Heart right ventricle (tissue), 16 donors: ENCODE results near the gene FBXO45. TPM values are rescaled to one million over a fixed set of nuclear protein-coding genes. Genes with fewer than 3 reads are reported as not detected.
"Not testable (repeated sequence)": the region's sequence is repeated elsewhere in the genome, so short reads cannot be mapped to it uniquely, and the experiment has no call there.

Experiments
- ATAC-seq, 8 donors: fragments of 200-7000 bp; cut with Tn5 transposase; one replicate each; pipeline ENCODE4 v1.9.1; 2020; ENCODE audit warnings: mild to moderate bottlenecking in 8 of 8, moderate library complexity in 8 of 8, moderate number of reproducible peaks in 1 of 8
- DNase-seq, 2 donors: peaks; one replicate each; pipeline ENCODE4 v3.0.0-alpha.2; 2020
- H3K27ac ChIP-seq, 10 donors: fragments of 200-600 bp; sonication (generic) in 2 of 10; one replicate each; pipeline versions ENCODE4 v1.5.0 to v1.8.0; 2020 to 2022; ENCODE audit warnings: mild to moderate bottlenecking in 3 of 10
- H3K27me3 ChIP-seq, 7 donors: fragments of 200-600 bp; one replicate each; pipeline ENCODE4 v1.8.0; 2021 to 2022; ENCODE audit warnings: mild to moderate bottlenecking in 2 of 7
- H3K36me3 ChIP-seq, 9 donors: fragments of 200-600 bp; sonication (generic) in 1 of 9; one replicate each; pipeline versions ENCODE4 v1.5.0 to v1.8.0; 2020 to 2022; ENCODE audit warnings: mild to moderate bottlenecking in 2 of 9
- H3K4me1 ChIP-seq, 9 donors: fragments of 200-600 bp; sonication (generic) in 1 of 9; one replicate each; pipeline versions ENCODE4 v1.5.0 to v1.8.0; 2020 to 2022; ENCODE audit warnings: mild to moderate bottlenecking in 4 of 9
- H3K4me3 ChIP-seq, 10 donors: fragments of 200-600 bp; sonication (generic) in 2 of 10; one replicate each; pipeline versions ENCODE4 v1.5.0 to v1.8.0; 2020 to 2022; ENCODE audit warnings: mild to moderate bottlenecking in 7 of 10, moderate library complexity in 2 of 10
- H3K9me3 ChIP-seq, 11 donors: fragments of 200-600 bp in 10 of 11; sonication (generic) in 2 of 11; one replicate each; pipeline versions ENCODE4 v1.5.0 to v1.8.0; 2013 to 2022; ENCODE audit warnings: mild to moderate bottlenecking in 2 of 11, control low read depth in 1 of 11, moderate library complexity in 1 of 11
- WGBS, 2 donors: extraction: QIAGEN DNeasy Blood & Tissue Kit; methylation state at CpG; one replicate each; pipeline ENCODE4 v1.1.7; 2013; ENCODE audit warnings: inconsistent platforms in 1 of 2; 5-methylcytosine and 5-hydroxymethylcytosine counted together
- intact Hi-C, 10 donors: fragments of 100-400 bp; cut with DNase I; formaldehyde crosslinking; loops; one replicate each; pipeline versions ENCODE4 v1.11.1 to v1.14.2; 2022
- polyA plus RNA-seq, 2 donors: library from polyadenylated mRNA; stranded (reverse); fragments of 200-250 nt; gene quantifications; one replicate each; pipeline ENCODE4 v1.2.3, GENCODE V29; 2013
- total RNA-seq, 10 donors: library from RNA; stranded (reverse); fragmentation: NEBNext Ultra II Directional in 3 of 10; extraction: Animal tissue kit (Norgen Biotek cat#: 25700) in 3 of 10; gene quantifications; one replicate each; pipeline versions ENCODE4 v1.2.1 to v1.2.4, GENCODE V29; 2021 to 2023
- TF ChIP-seq, protein P1 (sequence below), 9 donors: fragments of 200-600 bp; sonication (generic) in 2 of 9; IDR thresholded peaks; one replicate each; pipeline versions ENCODE4 v1.5.0 to v1.8.0; 2021 to 2022; ENCODE audit warnings: antibody characterized with exemption in 9 of 9, mild to moderate bottlenecking in 5 of 9, moderate library complexity in 1 of 9
- donor health status: Arrhythmogenic right ventricular cardiomyopathy.
- donor health status: ischemic (EF 13 %, LVEDD 7.1; RV severe dilation, severe dysfunction).
- donor health status: healthy with polysubstance abuse.
- donor health status: DM: no; HTN: yes; CAD: no.
- donor health status: DM: no; HTN: no; CAD: no.
- donor health status: ischemic (EF 25% LVEDD 6.9; RV normal size, moderate dysfunction).
- donor health status: ischemic (EF 25% LVEDD 5.7; RV mildly dilated, moderate dysfunction).
- donor health status: healthy.
- donor health status: DM: yes; HTN: yes; CAD: no.
- donor health status: Ischemic cardiomyopathy.
- donor health status: ischemic (EF 35%, LVEDD 5.7; RV mildly dilated, moderate dysfunction).
- donor health status: nonischemic (EF 11% LVEDD 7.7; RV severe dilation, severe dysfunction).
- donor health status: DM: yes; HTN: yes; CAD: no.
- donor health status: PGD.
- donor health status: ischemic (EF 29% LVEDD 5.4; RV normal size, mild dysfunction).
- donor health status: nonischemic (EF 23%, LVEDD 6.1; RV moderate dilation, normal function).

The FBXO45 gene
- total and polyA plus RNA-seq, 12 donors = 2.0 to 10.2 (median 5.8) TPM

DNA sequence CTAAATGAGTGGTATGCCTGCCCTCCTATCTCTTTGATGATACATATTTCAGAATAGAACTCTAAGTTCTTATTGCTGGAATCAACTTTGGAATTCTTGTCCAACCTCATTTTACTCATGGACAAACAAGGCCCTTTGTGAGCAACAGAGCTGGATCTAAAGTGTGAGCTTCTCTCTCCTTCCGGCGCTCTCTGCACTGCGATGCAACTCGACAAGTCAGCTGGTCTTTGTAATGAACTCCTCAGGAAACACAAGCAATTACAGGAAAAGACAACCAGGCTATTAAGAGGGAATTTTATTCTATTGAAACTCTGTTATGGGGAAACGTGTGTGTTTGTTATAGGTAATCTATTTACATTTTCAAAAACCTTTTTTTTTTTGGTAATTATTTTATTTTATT lies 50.8 kb downstream of the FBXO45 start:
- TF ChIP-seq, protein P1, sequence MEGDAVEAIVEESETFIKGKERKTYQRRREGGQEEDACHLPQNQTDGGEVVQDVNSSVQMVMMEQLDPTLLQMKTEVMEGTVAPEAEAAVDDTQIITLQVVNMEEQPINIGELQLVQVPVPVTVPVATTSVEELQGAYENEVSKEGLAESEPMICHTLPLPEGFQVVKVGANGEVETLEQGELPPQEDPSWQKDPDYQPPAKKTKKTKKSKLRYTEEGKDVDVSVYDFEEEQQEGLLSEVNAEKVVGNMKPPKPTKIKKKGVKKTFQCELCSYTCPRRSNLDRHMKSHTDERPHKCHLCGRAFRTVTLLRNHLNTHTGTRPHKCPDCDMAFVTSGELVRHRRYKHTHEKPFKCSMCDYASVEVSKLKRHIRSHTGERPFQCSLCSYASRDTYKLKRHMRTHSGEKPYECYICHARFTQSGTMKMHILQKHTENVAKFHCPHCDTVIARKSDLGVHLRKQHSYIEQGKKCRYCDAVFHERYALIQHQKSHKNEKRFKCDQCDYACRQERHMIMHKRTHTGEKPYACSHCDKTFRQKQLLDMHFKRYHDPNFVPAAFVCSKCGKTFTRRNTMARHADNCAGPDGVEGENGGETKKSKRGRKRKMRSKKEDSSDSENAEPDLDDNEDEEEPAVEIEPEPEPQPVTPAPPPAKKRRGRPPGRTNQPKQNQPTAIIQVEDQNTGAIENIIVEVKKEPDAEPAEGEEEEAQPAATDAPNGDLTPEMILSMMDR (IDR thresholded peaks at IDR 0.05) = no peak
- peaks cover 0 to 61% (median 7%) of the 10 kb centered on the region in 9 donors for H3K4me1 ChIP-seq
- DNase-seq = no peak
- no peaks in the 10 kb centered on the region for H3K36me3 ChIP-seq
- intact Hi-C loops = no loop called here
- no peak overlapping the region for H3K4me3 ChIP-seq
- no peaks in the 10 kb centered on the region for H3K9me3 ChIP-seq
- peak overlapping the region in 7 of 10 donors; percentile 34 to 71 (median 58) for H3K27ac ChIP-seq
- ATAC-seq = peak in 2 of 8 donors; percentile 61 to 66
- H3K27me3 ChIP-seq = no peaks in the 10 kb centered on the region
- WGBS, 2 donors = 33 to 48% methylated on average over 5 of the region's 5 CpGs

DNA sequence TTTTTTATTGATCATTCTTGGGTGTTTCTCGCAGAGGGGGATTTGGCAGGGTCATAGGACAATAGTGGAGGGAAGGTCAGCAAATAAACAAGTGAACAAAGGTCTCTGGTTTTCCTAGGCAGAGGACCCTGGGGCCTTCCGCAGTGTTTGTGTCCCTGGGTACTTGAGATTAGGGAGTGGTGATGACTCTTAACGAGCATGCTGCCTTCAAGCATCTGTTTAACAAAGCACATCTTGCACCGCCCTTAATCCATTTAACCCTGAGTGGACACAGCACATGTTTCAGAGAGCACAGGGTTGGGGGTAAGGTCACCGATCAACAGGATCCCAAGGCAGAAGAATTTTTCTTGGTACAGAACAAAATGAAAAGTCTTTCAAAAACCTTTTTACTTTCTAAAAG lies 51.2 kb downstream of the FBXO45 start:
- ATAC-seq, H3K4me3 ChIP-seq, H3K9me3 ChIP-seq, H3K36me3 ChIP-seq, DNase-seq, intact Hi-C loops, H3K27me3 ChIP-seq: not testable (repeated sequence)
- 36 to 40% methylated on average over 2 of the region's 5 CpGs for WGBS, 2 donors
- Histone ChIP-seq H3K4me1 (peaks cover 0 to 65% (median 7%) of the 10 kb centered on the region in 9 donors), H3K27ac (peak overlapping the region in 8 of 10 donors; percentile 6 to 83 (median 58))

DNA sequence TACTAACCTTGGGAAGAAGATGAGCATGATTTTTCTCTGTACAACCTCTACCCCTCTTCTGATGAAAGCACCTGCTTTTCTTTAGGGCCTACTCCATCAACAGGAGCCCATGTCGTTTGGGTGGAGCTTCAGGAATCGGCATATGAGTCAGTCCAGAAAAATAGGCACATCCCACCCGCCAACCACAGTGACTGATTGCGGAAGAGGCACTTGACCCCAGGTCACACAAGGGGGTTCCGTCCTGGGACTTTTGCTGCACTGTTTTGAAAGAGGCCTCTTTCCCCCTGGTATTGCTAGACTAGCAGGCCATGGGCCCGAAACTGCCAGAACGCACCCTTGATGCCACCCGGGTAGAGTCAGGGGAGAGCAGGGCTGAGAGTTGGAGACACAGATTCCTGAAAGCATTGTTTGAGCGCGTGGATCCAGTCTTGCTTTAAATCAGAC lies 51.7 kb downstream of the FBXO45 start:
- peak in 1 of 2 donors; percentile 21 for DNase-seq
- Histone ChIP-seq H3K27me3 (no peaks in the 10 kb centered on the region), H3K27ac (peak overlapping the region in 8 of 10 donors; percentile 6 to 83 (median 49)), H3K4me1 (peaks cover 0 to 68% (median 7%) of the 10 kb centered on the region in 9 donors), H3K9me3 (no peaks in the 10 kb centered on the region), H3K4me3 (no peak overlapping the region), H3K36me3 (no peaks in the 10 kb centered on the region)
- intact Hi-C loops = no loop called here
- ATAC-seq = peak in 3 of 8 donors; percentile 27 to 68 (median 48)
- WGBS, 2 donors = 59 to 73% methylated on average over 10 of the region's 10 CpGs
- TF ChIP-seq, protein P1 (IDR thresholded peaks at IDR 0.05) = no peak

DNA sequence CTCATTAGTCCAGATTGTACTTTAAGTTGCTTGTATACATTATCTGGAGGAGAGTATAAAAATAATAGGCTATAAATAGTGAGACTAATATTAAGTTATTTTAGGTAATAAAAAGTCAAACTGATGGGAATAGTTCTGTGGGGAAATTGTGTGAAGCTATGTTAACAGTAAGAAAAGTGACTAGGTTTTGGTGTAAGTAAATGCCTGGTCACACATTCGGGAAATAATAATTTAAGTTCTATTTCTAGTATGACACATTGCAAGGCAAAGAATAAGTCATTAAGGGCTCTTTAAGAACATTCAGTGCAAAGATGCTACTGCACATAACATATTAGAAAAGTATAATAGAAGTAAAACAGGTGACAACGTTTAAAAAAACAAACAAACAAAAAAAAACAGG lies 52.2 kb downstream of the FBXO45 start:
- no peaks in the 10 kb centered on the region for H3K36me3 ChIP-seq
- DNase-seq (no peak), ATAC-seq (no peak)
- 81 to 84% methylated on average over 2 of the region's 2 CpGs for WGBS, 2 donors
- no peaks in the 10 kb centered on the region for H3K9me3 ChIP-seq
- TF ChIP-seq, protein P1 (IDR thresholded peaks at IDR 0.05) = no peak
- H3K4me3 ChIP-seq = no peak overlapping the region
- no peaks in the 10 kb centered on the region for H3K27me3 ChIP-seq
- intact Hi-C loops = no loop called here
- peak overlapping the region in 6 of 10 donors; percentile 19 to 83 (median 60) for H3K27ac ChIP-seq
- H3K4me1 ChIP-seq = peaks cover 0 to 73% (median 7%) of the 10 kb centered on the region in 9 donors

DNA sequence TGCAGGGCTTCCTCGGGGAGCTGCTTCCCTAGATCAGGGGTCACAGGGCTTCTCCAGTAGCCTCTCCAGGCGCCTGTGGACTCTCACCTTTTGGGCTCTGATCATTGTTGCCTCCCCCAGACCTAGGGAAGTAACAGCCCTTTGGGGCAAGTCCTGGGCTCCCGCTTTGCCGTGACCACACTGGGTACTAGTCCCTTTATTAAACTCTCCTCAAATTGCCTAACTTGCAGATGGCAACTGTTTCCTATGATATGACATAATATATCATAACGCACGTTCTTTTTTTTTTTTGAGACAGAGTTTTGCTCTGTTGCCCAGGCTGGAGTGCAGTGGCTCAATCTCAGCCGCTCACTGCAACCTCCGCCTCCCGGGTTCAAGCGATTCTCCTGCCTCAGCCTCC lies 53.2 kb downstream of the FBXO45 start:
- DNase-seq = no peak
- H3K27me3 ChIP-seq = no peaks in the 10 kb centered on the region
- H3K4me1 ChIP-seq = peaks cover 0 to 75% (median 7%) of the 10 kb centered on the region in 9 donors
- intact Hi-C loops = no loop called here
- TF ChIP-seq, protein P1 (IDR thresholded peaks at IDR 0.05) = no peak
- no peaks in the 10 kb centered on the region for H3K36me3 ChIP-seq
- peak overlapping the region in 1 of 10 donors; percentile 82 for H3K27ac ChIP-seq
- WGBS, 2 donors = 87 to 92% methylated on average over 10 of the region's 10 CpGs
- H3K4me3 ChIP-seq = no peak overlapping the region
- H3K9me3 ChIP-seq = no peaks in the 10 kb centered on the region
- no peak for ATAC-seq
